DMS153 treated with DMSO at 0.1 percent for 48 hours (cell line): ENCODE measurements around the gene PRELP.
A peak's percentile ranks its signal among the peaks of the same experiment; 100 is the strongest.
"Not testable (repeated sequence)": the region's sequence is repeated elsewhere in the genome, so short reads cannot be mapped to it uniquely, and the experiment has no call there.

Experiments
- DNase-seq: peaks from one replicate; lab custom pipeline; 2025; ENCODE audit not compliant: unreplicated experiment; lab: John Stamatoyannopoulos, UW

Gene PRELP

GRCh38 chr1:203475012-203475981, at the start of gene PRELP:
TSS of gene PRELP (plus strand) at chr1:203475806. CDS start at chr1:203483185, 7,379 bp downstream.
- peak; percentile 59 for DNase-seq

- DNase-seq = no peak
Observed at GRCh38 chr1:203426366-203426765, 49.2 kb upstream of the PRELP start.

DNA sequence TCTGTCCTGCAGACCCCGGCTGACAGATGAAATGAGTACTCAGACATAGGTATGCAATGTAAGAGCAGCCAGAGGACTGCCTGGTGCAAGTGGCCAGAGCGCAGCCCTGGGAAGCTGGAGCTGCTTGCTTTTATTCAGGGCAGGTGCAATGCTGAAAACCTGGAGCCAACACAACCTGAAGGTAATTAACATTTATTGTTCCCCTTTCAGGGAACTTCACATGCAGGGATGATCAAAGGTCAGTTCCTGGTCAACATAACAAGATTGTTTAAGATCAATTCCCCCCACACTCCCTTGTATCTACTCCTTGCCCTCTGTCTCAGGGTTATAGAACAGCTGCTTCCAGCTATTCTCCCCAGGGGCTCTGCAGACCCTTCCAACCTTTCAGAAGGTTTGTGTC, 48.7 kb upstream of the PRELP start:
- DNase-seq = peak; percentile 54

GRCh38 chr1:203427451-203427850, 48.2 kb upstream of the PRELP start:
- no peak for DNase-seq

DNA sequence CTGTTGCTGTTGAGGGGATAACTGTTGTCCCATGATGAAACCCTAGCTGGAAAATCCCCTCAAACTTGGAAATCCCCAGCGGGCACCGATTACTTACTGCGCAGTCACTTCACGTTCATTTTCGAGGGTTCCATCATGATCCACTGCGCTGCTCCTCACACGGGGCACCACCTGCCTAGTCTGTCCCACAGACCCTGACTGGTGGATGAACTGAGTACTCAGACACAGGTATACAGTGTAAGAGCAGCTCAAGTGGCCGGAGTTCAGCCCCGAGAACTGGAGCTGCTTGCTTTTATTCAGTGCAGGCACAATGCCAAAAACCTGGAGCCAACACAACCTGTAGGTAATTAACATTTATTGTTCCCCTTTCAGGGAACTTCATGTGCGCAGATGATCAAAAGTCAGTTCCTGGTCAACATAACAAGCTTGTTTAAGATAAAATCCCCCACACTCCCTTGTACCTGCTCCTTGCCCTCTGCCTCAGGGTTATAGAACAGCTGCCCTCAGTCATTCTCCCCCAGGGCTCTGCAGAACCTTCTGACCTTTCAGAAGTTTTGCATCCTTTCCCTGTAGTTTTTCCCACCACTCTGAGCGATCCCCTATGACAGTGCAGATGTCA, 46.5 kb upstream of the PRELP start:
- peak; percentile 76 for DNase-seq

DNA sequence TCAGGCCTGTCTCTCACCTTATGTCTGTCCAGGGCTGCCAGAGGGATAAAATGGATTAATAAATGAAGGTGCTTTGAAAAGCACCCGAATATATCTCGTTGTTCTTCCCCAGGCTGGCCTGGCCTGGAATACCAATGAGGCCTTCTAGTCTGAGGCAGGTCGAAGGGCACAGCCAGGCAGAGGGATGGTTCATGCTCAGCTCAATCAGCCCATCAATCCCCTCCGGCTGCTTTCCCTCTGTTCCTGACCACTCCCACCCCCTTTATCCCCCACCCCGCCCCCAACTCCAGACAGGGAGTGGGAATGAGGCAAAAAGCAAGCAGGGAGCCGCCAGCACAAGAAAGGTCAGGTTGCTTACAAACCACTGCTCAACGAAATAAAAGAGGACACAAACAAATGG, 40.0 kb upstream of the PRELP start:
- DNase-seq = no peak

DNA sequence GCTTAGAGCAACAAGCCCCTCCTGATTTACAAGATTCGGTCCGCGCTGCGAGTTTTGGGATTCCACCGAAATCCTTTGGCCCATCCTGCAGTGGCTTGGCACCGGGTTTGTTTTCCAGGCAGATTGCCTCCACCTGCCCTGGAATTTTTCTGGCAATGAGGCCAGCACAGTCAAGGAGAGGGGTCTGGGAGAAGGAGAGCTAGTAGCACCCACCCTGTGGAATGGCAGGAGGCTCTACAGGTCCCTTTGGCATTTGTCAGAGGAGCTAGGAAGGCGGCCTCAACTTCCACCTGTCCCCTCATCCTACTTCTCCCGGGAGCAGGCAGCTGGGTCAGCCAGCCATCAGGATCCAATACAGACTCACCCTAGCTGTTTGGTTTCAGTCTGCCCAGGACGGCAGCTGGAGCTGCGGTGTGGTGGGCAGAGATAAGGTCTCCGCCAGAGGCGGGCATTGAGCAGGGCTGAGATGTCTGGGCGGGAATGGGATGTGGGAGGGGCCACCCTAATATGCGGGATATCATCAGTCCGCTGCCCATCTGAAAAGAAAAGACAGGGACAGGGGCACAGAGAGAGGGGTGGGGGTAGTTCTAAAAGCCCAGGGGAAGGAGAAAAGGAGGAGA, 37.8 kb upstream of the PRELP start:
- no peak for DNase-seq

DNA sequence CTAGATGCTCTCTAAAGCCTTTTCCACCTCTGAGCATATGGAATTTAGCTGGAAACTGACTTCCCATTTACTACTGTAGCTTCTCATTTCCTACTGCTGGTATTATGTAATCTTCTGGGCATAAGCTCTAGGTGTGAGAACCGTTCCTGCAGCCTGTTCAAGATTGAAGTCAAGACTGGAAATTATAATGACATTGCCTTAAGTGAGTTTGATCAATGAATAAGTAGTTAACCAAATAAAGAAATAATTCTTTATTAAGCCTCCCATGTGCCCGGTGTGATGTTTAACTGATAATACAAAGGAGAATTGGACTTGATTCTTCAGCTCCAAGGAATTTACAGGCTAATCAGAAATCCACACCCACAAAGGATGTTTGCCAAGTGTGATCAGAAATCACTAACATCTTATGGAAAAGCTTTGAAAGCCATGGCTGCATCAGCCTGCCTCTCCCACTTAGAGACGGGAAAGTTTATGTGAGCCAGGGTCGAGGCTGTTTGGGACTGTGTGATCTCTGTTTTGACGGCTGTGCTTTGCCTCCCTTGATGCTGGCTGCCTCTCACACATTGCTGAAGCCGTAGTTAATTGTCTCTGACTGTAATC, 36.4 kb upstream of the PRELP start:
- DNase-seq = no peak

DNA sequence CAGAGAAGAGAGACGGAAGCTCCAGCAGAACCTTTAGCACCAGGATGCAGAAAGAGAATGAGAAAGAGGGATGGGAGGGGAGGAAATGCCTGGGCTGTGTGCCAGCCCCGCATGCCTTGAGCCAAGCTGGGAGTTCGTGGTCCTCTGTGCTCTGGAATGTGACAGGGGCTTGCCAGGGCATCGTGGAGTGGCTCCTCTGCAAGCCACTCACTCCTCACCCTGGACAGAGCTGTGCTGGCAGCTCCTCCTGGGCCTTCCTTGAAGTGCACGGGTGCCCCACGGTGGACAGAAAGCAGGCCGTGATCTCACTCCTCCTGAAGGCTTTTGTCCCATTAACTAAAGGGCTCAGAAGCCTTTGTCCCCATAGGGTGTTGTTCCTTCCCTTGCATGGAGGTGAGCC, 34.8 kb upstream of the PRELP start:
- peak; percentile 61 for DNase-seq

DNA sequence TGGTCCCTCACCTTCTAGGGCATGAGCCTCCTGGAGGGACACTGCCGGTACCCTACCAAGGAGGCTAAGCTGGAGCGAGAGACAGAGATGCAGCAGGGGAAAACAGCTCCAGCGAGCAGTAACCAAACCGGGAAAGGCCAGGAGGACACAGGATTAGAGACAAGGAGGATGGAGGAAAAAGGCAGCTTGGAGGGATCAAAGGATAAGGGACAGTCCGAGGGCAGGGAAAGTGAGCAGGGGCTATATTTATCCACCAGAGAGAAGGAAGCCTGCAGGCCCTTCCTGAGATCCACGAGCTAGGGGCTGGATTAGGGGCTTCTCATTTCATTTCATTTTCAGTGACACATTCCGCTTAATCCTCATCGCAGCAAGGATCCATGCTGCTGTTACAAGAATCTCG, 33.8 kb upstream of the PRELP start:
- no peak for DNase-seq

GRCh38 chr1:203442821-203443220, 32.8 kb upstream of the PRELP start:
- no peak for DNase-seq

- no peak for DNase-seq
Observed at GRCh38 chr1:203443296-203443695, 32.3 kb upstream of the PRELP start.

GRCh38 chr1:203444171-203444576, 31.4 kb upstream of the PRELP start:
- no peak for DNase-seq

- DNase-seq = no peak
Observed at GRCh38 chr1:203447151-203447550, 28.5 kb upstream of the PRELP start.

DNA sequence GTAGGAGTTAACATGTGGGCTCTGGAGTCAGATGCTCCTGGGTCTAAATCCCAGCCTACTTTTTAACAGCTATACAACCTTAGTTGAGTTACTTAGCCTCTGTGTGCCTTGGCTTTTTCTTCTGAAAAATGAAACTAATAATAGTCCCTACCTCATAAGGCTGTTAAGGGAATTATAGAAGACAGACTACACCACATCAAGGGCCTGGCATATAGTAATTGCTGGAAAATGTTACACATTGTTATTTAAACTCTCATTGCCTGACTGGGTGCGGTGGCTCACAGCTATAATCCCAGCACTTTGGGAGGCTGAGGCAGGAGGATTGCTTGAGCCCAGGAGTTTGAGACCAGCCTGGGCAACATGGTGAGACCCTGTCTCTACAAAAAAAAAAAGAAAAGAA, 28.0 kb upstream of the PRELP start:
- DNase-seq = not testable (repeated sequence)

- no peak for DNase-seq
Observed at GRCh38 chr1:203448521-203449061, 27.0 kb upstream of the PRELP start.

DNA sequence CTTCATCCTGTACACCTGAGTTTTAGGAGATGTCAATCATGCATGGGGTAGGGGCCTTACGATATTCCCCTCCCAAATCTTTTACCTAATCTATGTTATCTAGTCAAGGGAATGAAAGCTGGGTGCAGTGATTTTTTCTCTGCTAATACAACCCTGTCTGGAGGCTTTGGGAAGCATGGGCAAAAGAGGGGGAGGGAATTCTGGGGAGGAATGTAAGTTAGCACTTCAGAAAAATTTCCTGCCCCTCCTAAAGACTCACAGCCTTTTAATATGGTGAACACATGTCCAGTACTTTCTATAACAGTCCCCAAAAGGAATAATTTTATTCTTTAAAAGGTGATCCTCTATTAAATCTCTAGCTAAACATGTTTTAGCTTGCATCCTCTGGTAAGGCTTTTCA, 25.6 kb upstream of the PRELP start:
- no peak for DNase-seq

- DNase-seq = no peak
Observed at GRCh38 chr1:203450479-203451149, 25.0 kb upstream of the PRELP start.

GRCh38 chr1:203451836-203452784, 23.5 kb upstream of the PRELP start:
- no peak for DNase-seq

GRCh38 chr1:203453016-203453415, 22.6 kb upstream of the PRELP start:
- peak; percentile 29 for DNase-seq
